H1 (cell line): ENCODE measurements around the gene CACNA1C. TPM values are rescaled to one million over a fixed set of nuclear protein-coding genes. Genes with fewer than 3 reads are reported as not detected.

Experiments used
- CTCF ChIA-PET: fragments of 300-600 bp; sonication (Branson Sonifier 250); formaldehyde crosslinking; loops from one replicate; lab custom pipeline; 2021; ENCODE audit not compliant: partially characterized antibody; lab: Charles Lee
- POLR2A ChIA-PET: fragments of 300-600 bp; sonication (Branson Sonifier 250); formaldehyde crosslinking; loops from one replicate; lab custom pipeline; 2021; ENCODE audit warnings: inconsistent platforms; ENCODE audit not compliant: partially characterized antibody; lab: Charles Lee
- DNase-seq, 2 experiments: peaks; one replicate each; pipeline versions ENCODE4 v3.0.0 to v3.0.0-alpha.2; 2010 to 2022; ENCODE audit warnings: low spot score in 2 of 2, low read depth in 1 of 2, mixed read lengths in 1 of 2
- FAIRE-seq: peaks from 2 replicates; lab custom pipeline; 2011; peaks lifted over from hg19 to GRCh38; lab: Jason Lieb, UNC
- H2AFZ ChIP-seq: 2 replicates; pipeline ENCODE4 v1.8.1; 2012; ENCODE audit warnings: low read length, inconsistent platforms
- H2AK5ac ChIP-seq: 2 replicates; pipeline ENCODE4 v1.6.1; 2013; ENCODE audit warnings: low read depth, low read length
- H2BK120ac ChIP-seq: replicated peaks from 2 replicates; pipeline ENCODE3; 2013; ENCODE audit warnings: low read depth, low read length, inconsistent platforms
- H2BK12ac ChIP-seq: 2 replicates; pipeline ENCODE4 v1.6.1; 2013; ENCODE audit warnings: low read depth, low read length
- H2BK15ac ChIP-seq: 2 replicates; pipeline ENCODE4 v1.6.1; 2013; ENCODE audit warnings: low read length
- H2BK20ac ChIP-seq: 2 replicates; pipeline ENCODE4 v1.6.1; 2013; ENCODE audit warnings: low read length
- H2BK5ac ChIP-seq: 2 replicates; pipeline ENCODE4 v1.6.1; 2013; ENCODE audit warnings: low read depth, low read length
- H3K14ac ChIP-seq: 2 replicates; pipeline ENCODE4 v1.6.1; 2013; ENCODE audit warnings: inconsistent platforms; ENCODE audit not compliant: insufficient read length
- H3K18ac ChIP-seq: 2 replicates; pipeline ENCODE4 v1.6.1; 2013; ENCODE audit warnings: low read length; ENCODE audit errors: extremely low read depth
- H3K23ac ChIP-seq: 2 replicates; pipeline ENCODE4 v1.6.1; 2013; ENCODE audit warnings: inconsistent platforms; ENCODE audit not compliant: insufficient read length
- H3K23me2 ChIP-seq: 2 replicates; pipeline ENCODE4 v1.6.1; 2013; ENCODE audit warnings: low read depth, low read length
- H3K27ac ChIP-seq: 2 replicates; pipeline ENCODE4 v1.6.1; 2011; ENCODE audit warnings: low read depth, low read length, inconsistent platforms
- H3K27me3 ChIP-seq, 4 experiments: replicated peaks in 1 of 4; 1 replicate in 1 of 4; 2 replicates in 3 of 4; pipeline versions ENCODE4 v1.6.1 to v1.8.1; 2011 to 2013; ENCODE audit warnings: low read length in 3 of 4, mild to moderate bottlenecking in 3 of 4, inconsistent platforms in 2 of 4, mixed read lengths in 2 of 4, moderate library complexity in 1 of 4; ENCODE audit not compliant: control insufficient read depth in 3 of 4, insufficient read depth in 3 of 4; ENCODE audit errors: extremely low read depth in 1 of 4
- H3K36me3 ChIP-seq, 4 experiments: 2 replicates each; pipeline versions ENCODE4 v1.6.1 to v1.8.1; 2011 to 2013; ENCODE audit warnings: mild to moderate bottlenecking in 4 of 4, low read length in 3 of 4, moderate library complexity in 2 of 4, control low read depth in 1 of 4, inconsistent platforms in 1 of 4; ENCODE audit not compliant: insufficient read depth in 4 of 4, control insufficient read depth in 2 of 4
- H3K4ac ChIP-seq: replicated peaks from 2 replicates; pipeline ENCODE3; 2013; ENCODE audit warnings: low read length, low read depth, mixed read lengths, inconsistent platforms; ENCODE audit not compliant: insufficient read length
- H3K4me1 ChIP-seq, 4 experiments: replicated peaks in 1 of 4; 1 replicate in 1 of 4; 2 replicates in 3 of 4; pipeline versions ENCODE4 v1.6.1 to v1.8.1; 2011 to 2013; ENCODE audit warnings: low read length in 3 of 4, inconsistent platforms in 2 of 4, mixed read lengths in 1 of 4; ENCODE audit not compliant: insufficient read depth in 4 of 4, control insufficient read depth in 3 of 4
- H3K4me2 ChIP-seq, 2 experiments: 2 replicates each; pipeline versions ENCODE4 v1.6.1 to v1.8.1; 2011 to 2013; ENCODE audit warnings: low read depth in 2 of 2, low read length in 2 of 2, control low read depth in 1 of 2, inconsistent platforms in 1 of 2, mild to moderate bottlenecking in 1 of 2; ENCODE audit not compliant: insufficient read depth in 1 of 2
- H3K4me3 ChIP-seq, 4 experiments: fragments of 200-600, 300-600 bp in 1 of 4; sonication (generic), shearing (Covaris generic), sonication (Bioruptor Twin) in 1 of 4; 2 replicates each; pipeline versions ENCODE4 v1.5.1 to v1.8.1; 2011 to 2016; ENCODE audit warnings: low read length in 4 of 4, low read depth in 3 of 4, control low read depth in 2 of 4, inconsistent platforms in 2 of 4, mild to moderate bottlenecking in 2 of 4, mixed read lengths in 1 of 4, moderate library complexity in 1 of 4; ENCODE audit not compliant: insufficient read depth in 2 of 4; ENCODE audit errors: extremely low read depth in 1 of 4
- H3K56ac ChIP-seq: replicated peaks from 2 replicates; pipeline ENCODE3; 2013; ENCODE audit warnings: low read depth, mild to moderate bottlenecking, mixed read lengths, low read length, inconsistent platforms; ENCODE audit not compliant: insufficient read length
- H3K79me1 ChIP-seq: 2 replicates; pipeline ENCODE4 v1.6.1; 2013; ENCODE audit warnings: low read depth, low read length, control low read depth
- H3K79me2 ChIP-seq, 2 experiments: 2 replicates each; pipeline versions ENCODE4 v1.6.1 to v1.8.1; 2012 to 2013; ENCODE audit warnings: low read length in 2 of 2, mild to moderate bottlenecking in 2 of 2, inconsistent platforms in 1 of 2; ENCODE audit not compliant: insufficient read depth in 2 of 2, control insufficient read depth in 1 of 2
- H3K9ac ChIP-seq, 4 experiments: replicated peaks in 1 of 4; 1 replicate in 1 of 4; 2 replicates in 3 of 4; pipeline versions ENCODE4 v1.6.1 to v1.8.1; 2011 to 2013; ENCODE audit warnings: low read depth in 3 of 4, low read length in 3 of 4, control low read depth in 2 of 4, mild to moderate bottlenecking in 2 of 4, moderate library complexity in 2 of 4, inconsistent platforms in 1 of 4; ENCODE audit errors: extremely low read depth in 1 of 4
- H3K9me3 ChIP-seq, 2 experiments: 2 replicates each; pipeline versions ENCODE4 v1.6.1 to v1.8.1; 2012 to 2013; ENCODE audit warnings: mild to moderate bottlenecking in 2 of 2, moderate library complexity in 2 of 2, control low read depth in 1 of 2, inconsistent platforms in 1 of 2, low read depth in 1 of 2, low read length in 1 of 2, mixed read lengths in 1 of 2; ENCODE audit not compliant: insufficient read depth in 2 of 2
- H4K20me1 ChIP-seq, 2 experiments: replicated peaks in 1 of 2; 2 replicates each; pipeline versions ENCODE3 to v1.8.1; 2011 to 2013; ENCODE audit warnings: inconsistent platforms in 2 of 2, low read length in 2 of 2, mild to moderate bottlenecking in 1 of 2; ENCODE audit not compliant: insufficient read depth in 2 of 2, control insufficient read depth in 1 of 2
- H4K5ac ChIP-seq: 2 replicates; pipeline ENCODE4 v1.6.1; 2013; ENCODE audit warnings: low read length, low read depth, mixed read lengths, inconsistent platforms; ENCODE audit not compliant: insufficient read length
- H4K8ac ChIP-seq: 2 replicates; pipeline ENCODE4 v1.8.0; 2013; ENCODE audit warnings: mild to moderate bottlenecking, moderate library complexity, low read length, inconsistent platforms; ENCODE audit not compliant: insufficient read depth; ENCODE audit errors: extremely low read depth
- H4K91ac ChIP-seq: replicated peaks from 2 replicates; pipeline ENCODE3; 2013; ENCODE audit warnings: low read length, mixed read lengths, inconsistent platforms; ENCODE audit not compliant: insufficient read length
- BRCA1 ChIP-seq: IDR thresholded peaks from 2 replicates; pipeline ENCODE4 v1.6.1; 2012; ENCODE audit warnings: low read depth, low read length, improper control_type of control experiment
- CBX5 ChIP-seq: fragments of 300-800, 300-1000 bp; sonication (generic); IDR thresholded peaks from 2 replicates; pipeline ENCODE4 v1.7.1; 2016; ENCODE audit warnings: antibody characterized with exemption, low read length, low read depth
- CTCF ChIP-seq, 3 experiments: IDR thresholded peaks; 1 replicate in 2 of 3; 2 replicates in 1 of 3; pipeline versions ENCODE4 v1.5.1 to v1.6.1; 2011; ENCODE audit warnings: low read length in 3 of 3, mild to moderate bottlenecking in 3 of 3, inconsistent platforms in 2 of 3, low read depth in 1 of 3, moderate library complexity in 1 of 3; ENCODE audit not compliant: insufficient read depth in 1 of 3; ENCODE audit errors: control extremely low read depth in 1 of 3
- JUND ChIP-seq: IDR thresholded peaks from 2 replicates; pipeline ENCODE4 v1.6.1; 2011; ENCODE audit warnings: mild to moderate bottlenecking, improper control_type of control experiment, low read length
- NANOG ChIP-seq: IDR thresholded peaks from 2 replicates; pipeline ENCODE4 v1.6.1; 2011; ENCODE audit warnings: low read length, low read depth, mild to moderate bottlenecking, inconsistent platforms; ENCODE audit not compliant: insufficient read depth, poor library complexity, severe bottlenecking
- POU5F1 ChIP-seq: IDR thresholded peaks from 2 replicates; pipeline ENCODE4 v1.6.1; 2011; ENCODE audit warnings: low read depth, mild to moderate bottlenecking, low read length, moderate library complexity
- SP1 ChIP-seq: IDR thresholded peaks from 2 replicates; pipeline ENCODE4 v1.6.1; 2011; ENCODE audit warnings: low read depth, low read length
- WGBS, 2 experiments: shearing (Covaris generic) in 1 of 2; methylation state at CpG; one replicate each; pipeline versions ENCODE4 v1.1.6 to v1.1.7; 2013 to 2015; ENCODE audit warnings: low lambda C conversion rate in 2 of 2, mixed read lengths in 2 of 2, inconsistent platforms in 1 of 2, low coverage in 1 of 2, missing lambda C conversion rate in 1 of 2; ENCODE audit not compliant: insufficient replicate concordance in 2 of 2, insufficient coverage in 1 of 2, insufficient read length in 1 of 2; ENCODE audit errors: extremely low coverage in 1 of 2, missing lambda C conversion rate in 1 of 2; 5-methylcytosine and 5-hydroxymethylcytosine counted together
- polyA plus RNA-seq, 7 experiments: library from polyadenylated mRNA; depleted of rRNA in 3 of 7; stranded (reverse) in 5 of 7; unstranded in 2 of 7; fragments of >200 nt in 5 of 7; fragments of 200-250 nt in 2 of 7; gene quantifications; 1 replicate in 5 of 7; 2 replicates in 1 of 7; 4 replicates in 1 of 7; pipeline versions ENCODE4 v1.2.1 to v1.2.3, GENCODE V29; 2011 to 2013; ENCODE audit warnings: missing spikeins in 2 of 7, mixed read lengths in 2 of 7
- total RNA-seq: library from RNA; stranded (reverse); fragmentation: NEBNext Ultra II Directional; extraction: Animal tissue kit (Norgen Biotek cat#: 25700); gene quantifications from 2 replicates; pipeline ENCODE4 v1.2.1, GENCODE V29; 2021

CACNA1C gene
- total and polyA plus RNA-seq, 2 of the 8 experiments (the other 6 are each of a cell fraction or from before 2014, with no cell fraction given), result 1.3 TPM

- no peak overlapping the region for H3K18ac ChIP-seq
- TF ChIP-seq JUND (no peak), SP1 (no peak), POU5F1 (no peak), BRCA1 (no peak), NANOG (no peak), CTCF (IDR thresholded peaks at IDR 0.05; ENCODE audit: control extremely low read depth in 1 of 3, insufficient read depth in 1 of 3, low read depth in 1 of 3, low read length in 3 of 3) (no peak), CBX5 (no peak)
- no peaks in the 10 kb centered on the region for H3K79me2 ChIP-seq
- no peak overlapping the region for H3K56ac ChIP-seq
- ChIA-PET POLR2A (interaction anchor here (1.2 kb wide), 1 partner anchor 15 kb away, joined by 3 read pairs; no protein-coding TSS in a partner anchor), CTCF (interaction anchor here (0.6 to 2.8 kb wide), 3 partner anchors 12 to 114 kb away, joined by 3 to 7 read pairs (median 6); no protein-coding TSS in a partner anchor)
- no peaks in the 10 kb centered on the region for H3K36me3 ChIP-seq
- no peak for FAIRE-seq
- no peak overlapping the region for H2BK15ac ChIP-seq
- H4K5ac ChIP-seq, result no peak overlapping the region
- DNase-seq, result no peak
- WGBS, 2 experiments, result 83% methylated on average over 11 of the region's 11 CpGs; no CpG with 5 or more reads in 1 of the 2 experiments
- no peak overlapping the region for H2BK12ac ChIP-seq
- no peak overlapping the region for H3K4me2 ChIP-seq
- no peaks in the 10 kb centered on the region; a peak in 1 of 7 replicates for H3K27me3 ChIP-seq
- H3K23me2 ChIP-seq, result no peaks in the 10 kb centered on the region
- H3K4ac ChIP-seq, result no peak overlapping the region
- no peak overlapping the region for H2BK20ac ChIP-seq
- no peaks in the 10 kb centered on the region for H3K79me1 ChIP-seq
- H2AK5ac ChIP-seq, result no peak overlapping the region; the same call in 1 of the 2 replicates
- no peak overlapping the region for H3K14ac ChIP-seq
- H3K9ac ChIP-seq, result no peak overlapping the region
- no peaks in the 10 kb centered on the region for H3K4me1 ChIP-seq
- no peaks in the 10 kb centered on the region; a peak in 1 of 4 replicates for H3K9me3 ChIP-seq
- H4K20me1 ChIP-seq, result no peaks in the 10 kb centered on the region
- no peak overlapping the region for H2BK5ac ChIP-seq
- H3K23ac ChIP-seq, result no peak overlapping the region
- H3K4me3 ChIP-seq, result no peak overlapping the region
- H3K27ac ChIP-seq, result no peak overlapping the region
- no peak overlapping the region for H4K8ac ChIP-seq
- H2BK120ac ChIP-seq, result no peak overlapping the region
- H2AFZ ChIP-seq, result no peak overlapping the region
- H4K91ac ChIP-seq, result peak overlapping the region; percentile 23
Observed at GRCh38 chr12:2171672-2172426, 119.1 kb downstream of the CACNA1C start.
